Measurements from ENCODE around the gene AKT3. TPM values are rescaled to one million over a fixed set of nuclear protein-coding genes. Genes with fewer than 3 reads are reported as not detected.

Gene AKT3
- total and polyA plus RNA-seq, 8 donors, result 5.5 to 100 (median 13.8) TPM

- Histone ChIP-seq H3K27ac (no peak overlapping the region), H3K9me3 (no peaks in the 10 kb centered on the region), H3K4me1 (peaks cover 16 to 60% (median 35%) of the 10 kb centered on the region in 4 donors), H3K36me3 (no peaks in the 10 kb centered on the region), H3K27me3 (peaks cover 0 to 24% (median 17%) of the 10 kb centered on the region in 3 donors), H3K4me3 (no peak overlapping the region)
- 87 to 97% (median 90%) methylated on average over 2 of the region's 2 CpGs for WGBS, 5 donors
- TF ChIP-seq EP300 (IDR thresholded peaks at IDR 0.05) (no peak), CTCF (IDR thresholded peaks at IDR 0.05) (no peak), POLR2AphosphoS5 (IDR thresholded peaks at IDR 0.05) (no peak), POLR2A (IDR thresholded peaks at IDR 0.05) (no peak)
- DNase-seq, result no peak
- intact Hi-C loops (cut with DNase I; ENCODE audit: low total_unique reads), result no loop called here
Measured at GRCh38 chr1:243845888-243846287, 4.2 kb downstream of the AKT3 start.

- 83 to 92% (median 86%) methylated on average over 1 of the region's 1 CpG for WGBS, 5 donors
- Histone ChIP-seq H3K36me3 (no peaks in the 10 kb centered on the region), H3K27me3 (peaks cover 0 to 7% (median 1%) of the 10 kb centered on the region in 3 donors), H3K9me3 (no peaks in the 10 kb centered on the region), H3K4me3 (no peak overlapping the region), H3K27ac (no peak overlapping the region), H3K4me1 (peaks cover 1 to 52% (median 27%) of the 10 kb centered on the region in 4 donors)
- no peak for DNase-seq
- intact Hi-C loops (cut with DNase I; ENCODE audit: low total_unique reads), result no loop called here
- TF ChIP-seq CTCF (IDR thresholded peaks at IDR 0.05), result no peak
- no peak for TF ChIP-seq EP300 (IDR thresholded peaks at IDR 0.05)
- no peak for TF ChIP-seq POLR2AphosphoS5 (IDR thresholded peaks at IDR 0.05)
- no peak for TF ChIP-seq POLR2A (IDR thresholded peaks at IDR 0.05)
Measured at GRCh38 chr1:243844186-243844585, 5.9 kb downstream of the AKT3 start.

- intact Hi-C loops (cut with DNase I; ENCODE audit: low total_unique reads), result no loop called here
- peak in 1 of 2 donors; percentile 23 for DNase-seq
- Histone ChIP-seq H3K27ac (peak overlapping the region in 3 of 5 donors; percentile 24 to 53 (median 48)), H3K36me3 (no peaks in the 10 kb centered on the region), H3K4me1 (peaks cover 0 to 40% (median 17%) of the 10 kb centered on the region in 4 donors), H3K27me3 (no peaks in the 10 kb centered on the region), H3K4me3 (no peak overlapping the region), H3K9me3 (no peaks in the 10 kb centered on the region)
- 55 to 75% (median 68%) methylated on average over 4 of the region's 4 CpGs for WGBS, 5 donors
- no peak for TF ChIP-seq POLR2A (IDR thresholded peaks at IDR 0.05)
- no peak for TF ChIP-seq CTCF (IDR thresholded peaks at IDR 0.05)
- TF ChIP-seq POLR2AphosphoS5 (IDR thresholded peaks at IDR 0.05), result no peak
- no peak for TF ChIP-seq EP300 (IDR thresholded peaks at IDR 0.05)
Measured at GRCh38 chr1:243842978-243843511, 7.0 kb downstream of the AKT3 start.

- Histone ChIP-seq H3K4me3 (no peak overlapping the region), H3K27me3 (no peaks in the 10 kb centered on the region), H3K9me3 (peaks cover 0 to 2% (median 0%) of the 10 kb centered on the region in 4 donors), H3K36me3 (no peaks in the 10 kb centered on the region), H3K4me1 (peaks cover 0 to 32% (median 11%) of the 10 kb centered on the region in 4 donors), H3K27ac (no peak overlapping the region)
- intact Hi-C loops (cut with DNase I; ENCODE audit: low total_unique reads), result no loop called here
- 63 to 70% (median 65%) methylated on average over 5 of the region's 5 CpGs for WGBS, 5 donors
- TF ChIP-seq CTCF (IDR thresholded peaks at IDR 0.05) (no peak), EP300 (IDR thresholded peaks at IDR 0.05) (no peak), POLR2AphosphoS5 (IDR thresholded peaks at IDR 0.05) (no peak), POLR2A (IDR thresholded peaks at IDR 0.05) (no peak)
- DNase-seq, result no peak
Measured at GRCh38 chr1:243842161-243842560, 7.9 kb downstream of the AKT3 start.
